ENCODE data around the gene CDK8.

The CDK8 gene

GRCh38 chr13:26446751-26447150, 192.8 kb downstream of the CDK8 start:
- DNase-seq (ENCODE audit: low read depth), result no peak

GRCh38 chr13:26448032-26448431, 194.1 kb downstream of the CDK8 start:
- DNase-seq (ENCODE audit: low read depth), result no peak

- DNase-seq (ENCODE audit: low read depth), result no peak
These were observed 195.3 kb downstream of the CDK8 start for GRCh38 chr13:26449063-26449848.
